Left lung (tissue), 10 donors: ENCODE results near the gene HECTD3. TPM values are rescaled to one million over a fixed set of nuclear protein-coding genes. Genes with fewer than 3 reads are reported as not detected.

Experiments
- ATAC-seq: fragments of 200-7000 bp; cut with Tn5 transposase; one replicate; pipeline ENCODE4 v1.9.1; 2020; ENCODE audit warnings: moderate library complexity
- DNase-seq, 4 donors: peaks; one replicate each; pipeline ENCODE4 v3.0.0-alpha.2; 2013 to 2020
- H3K27ac ChIP-seq, 2 donors: fragments of 200-600 bp; sonication (generic) in 1 of 2; one replicate each; pipeline versions ENCODE4 v1.5.0 to v1.8.0; 2020 to 2021
- H3K27me3 ChIP-seq, 2 donors: fragments of 200-600 bp; sonication (generic) in 1 of 2; one replicate each; pipeline versions ENCODE4 v1.5.0 to v1.8.0; 2020 to 2021
- H3K36me3 ChIP-seq, 2 donors: fragments of 200-600 bp; sonication (generic) in 1 of 2; one replicate each; pipeline versions ENCODE4 v1.5.0 to v1.8.0; 2020 to 2021
- H3K4me1 ChIP-seq, 2 donors: fragments of 200-600 bp; one replicate each; pipeline ENCODE4 v1.8.0; 2021
- H3K4me3 ChIP-seq, 2 donors: fragments of 200-600 bp; sonication (generic) in 1 of 2; one replicate each; pipeline versions ENCODE4 v1.5.0 to v1.8.0; 2020 to 2021; ENCODE audit warnings: mild to moderate bottlenecking in 1 of 2
- H3K9me3 ChIP-seq, 2 donors: fragments of 200-600 bp; sonication (generic) in 1 of 2; one replicate each; pipeline versions ENCODE4 v1.5.0 to v1.8.0; 2020 to 2021
- intact Hi-C, 2 donors: fragments of 100-400 bp; cut with DNase I; formaldehyde crosslinking; loops; one replicate each; pipeline versions ENCODE4 v1.11.2 to v1.14.2; 2022
- polyA plus RNA-seq, 6 donors: library from polyadenylated mRNA; unstranded; fragments of 120-200 nt; gene quantifications; one replicate each; pipeline ENCODE4 v1.2.1, GENCODE V29; 2013; ENCODE audit not compliant: insufficient read length in 6 of 6
- total RNA-seq, 2 donors: library from RNA; stranded (reverse); fragmentation: NEBNext Ultra II Directional; extraction: Animal tissue kit (Norgen Biotek cat#: 25700); gene quantifications; one replicate each; pipeline ENCODE4 v1.2.1, GENCODE V29; 2021
- TF ChIP-seq, protein P1 (sequence below), 2 donors: fragments of 200-600 bp; sonication (generic) in 1 of 2; IDR thresholded peaks; one replicate each; pipeline versions ENCODE4 v1.5.0 to v1.8.0; 2021; ENCODE audit warnings: antibody characterized with exemption in 2 of 2
- donor health status: DM: no; HTN: yes; CAD: no.
- donor health status: DM: no; HTN: no; CAD: no.

The HECTD3 gene
- total and polyA plus RNA-seq, 8 donors = 30.4 to 44.6 (median 33.6) TPM

DNA sequence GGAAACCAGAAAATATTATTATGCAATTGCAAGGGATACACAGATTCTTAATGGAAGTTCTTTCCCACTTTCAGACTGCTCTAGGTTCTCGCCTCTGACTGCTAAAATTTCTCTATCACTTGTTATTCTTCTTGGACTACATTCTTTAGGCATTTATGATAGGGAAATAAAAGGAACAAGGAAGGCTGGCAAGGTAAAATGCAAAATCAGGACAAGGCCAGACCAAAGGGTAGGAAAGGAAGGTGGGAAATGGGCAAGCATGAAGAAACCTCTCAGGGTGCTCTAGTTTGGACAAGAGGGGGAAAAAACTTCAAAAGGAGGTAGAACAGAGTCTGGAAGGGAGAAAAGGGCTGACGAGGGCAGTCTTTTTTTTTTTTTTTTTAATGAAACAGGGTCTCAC lies 27.1 kb upstream of the HECTD3 start:
- no peak overlapping the region for H3K27ac ChIP-seq
- TF ChIP-seq, protein P1, sequence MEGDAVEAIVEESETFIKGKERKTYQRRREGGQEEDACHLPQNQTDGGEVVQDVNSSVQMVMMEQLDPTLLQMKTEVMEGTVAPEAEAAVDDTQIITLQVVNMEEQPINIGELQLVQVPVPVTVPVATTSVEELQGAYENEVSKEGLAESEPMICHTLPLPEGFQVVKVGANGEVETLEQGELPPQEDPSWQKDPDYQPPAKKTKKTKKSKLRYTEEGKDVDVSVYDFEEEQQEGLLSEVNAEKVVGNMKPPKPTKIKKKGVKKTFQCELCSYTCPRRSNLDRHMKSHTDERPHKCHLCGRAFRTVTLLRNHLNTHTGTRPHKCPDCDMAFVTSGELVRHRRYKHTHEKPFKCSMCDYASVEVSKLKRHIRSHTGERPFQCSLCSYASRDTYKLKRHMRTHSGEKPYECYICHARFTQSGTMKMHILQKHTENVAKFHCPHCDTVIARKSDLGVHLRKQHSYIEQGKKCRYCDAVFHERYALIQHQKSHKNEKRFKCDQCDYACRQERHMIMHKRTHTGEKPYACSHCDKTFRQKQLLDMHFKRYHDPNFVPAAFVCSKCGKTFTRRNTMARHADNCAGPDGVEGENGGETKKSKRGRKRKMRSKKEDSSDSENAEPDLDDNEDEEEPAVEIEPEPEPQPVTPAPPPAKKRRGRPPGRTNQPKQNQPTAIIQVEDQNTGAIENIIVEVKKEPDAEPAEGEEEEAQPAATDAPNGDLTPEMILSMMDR (IDR thresholded peaks at IDR 0.05) = no peak
- no peaks in the 10 kb centered on the region for H3K9me3 ChIP-seq
- ATAC-seq = no peak
- intact Hi-C loops = no loop called here
- H3K27me3 ChIP-seq = no peaks in the 10 kb centered on the region
- H3K4me1 ChIP-seq = no peaks in the 10 kb centered on the region
- no peaks in the 10 kb centered on the region for H3K36me3 ChIP-seq
- DNase-seq = no peak
- no peak overlapping the region for H3K4me3 ChIP-seq

DNA sequence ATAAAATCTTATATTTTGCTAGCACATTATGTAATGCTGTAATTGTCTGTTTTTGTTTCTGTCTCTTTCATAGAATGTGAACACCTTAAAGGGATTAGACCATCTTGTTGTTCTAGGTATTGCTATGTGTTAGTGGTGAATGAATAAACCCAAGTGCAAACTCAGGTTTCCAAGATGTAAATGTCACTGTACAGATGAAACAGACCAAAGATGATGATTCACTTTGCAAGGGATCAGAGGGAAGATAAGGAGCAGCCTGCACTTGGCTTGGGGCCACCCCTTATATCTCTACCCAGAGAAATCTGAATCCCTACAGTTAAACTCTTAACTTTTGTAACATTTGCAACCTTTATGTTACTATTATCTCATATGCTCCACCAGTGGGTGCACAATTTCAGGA lies 26.3 kb upstream of the HECTD3 start:
- Histone ChIP-seq H3K27me3 (no peaks in the 10 kb centered on the region), H3K36me3 (no peaks in the 10 kb centered on the region), H3K4me1 (no peaks in the 10 kb centered on the region), H3K4me3 (no peak overlapping the region), H3K27ac (no peak overlapping the region), H3K9me3 (no peaks in the 10 kb centered on the region)
- TF ChIP-seq, protein P1 (IDR thresholded peaks at IDR 0.05) = no peak
- ATAC-seq (no peak), DNase-seq (no peak)
- intact Hi-C loops = no loop called here

DNA sequence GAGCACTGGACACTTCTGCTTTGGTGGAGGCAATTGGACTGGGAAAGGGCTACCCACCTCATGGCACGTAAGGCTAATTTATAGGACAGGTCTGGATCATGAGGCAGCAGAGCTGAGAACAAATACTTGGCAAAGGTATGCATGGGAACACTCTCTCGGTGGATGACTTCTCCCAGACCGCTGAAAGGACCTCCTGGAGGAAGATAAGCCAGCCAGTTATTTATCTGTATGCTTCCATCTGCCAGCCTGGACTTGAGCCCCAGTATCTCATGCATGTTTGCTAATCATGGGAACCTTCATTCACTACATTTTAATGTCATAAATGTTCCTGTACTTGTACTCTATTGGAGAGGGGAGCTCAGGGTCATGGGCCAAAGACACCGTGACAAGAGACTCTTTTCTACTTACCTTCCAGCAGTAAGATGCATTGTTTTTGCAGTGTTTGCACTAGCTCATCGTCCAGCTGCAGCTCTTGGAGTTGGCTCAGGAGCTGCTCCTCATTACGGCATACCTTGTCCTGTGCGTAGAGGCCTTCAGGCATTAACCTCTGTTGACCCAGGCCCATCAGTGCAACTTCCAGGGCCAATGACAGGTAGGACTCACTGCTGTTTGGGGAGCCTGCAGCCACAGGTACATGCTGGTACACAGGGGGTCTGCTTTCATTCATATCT lies 24.6 kb upstream of the HECTD3 start:
- Histone ChIP-seq H3K4me1 (no peaks in the 10 kb centered on the region), H3K9me3 (no peaks in the 10 kb centered on the region), H3K4me3 (no peak overlapping the region), H3K27me3 (no peaks in the 10 kb centered on the region), H3K36me3 (no peaks in the 10 kb centered on the region), H3K27ac (no peak overlapping the region)
- TF ChIP-seq, protein P1 (IDR thresholded peaks at IDR 0.05) = no peak
- no peak for DNase-seq
- intact Hi-C loops = no loop called here
- ATAC-seq = no peak

DNA sequence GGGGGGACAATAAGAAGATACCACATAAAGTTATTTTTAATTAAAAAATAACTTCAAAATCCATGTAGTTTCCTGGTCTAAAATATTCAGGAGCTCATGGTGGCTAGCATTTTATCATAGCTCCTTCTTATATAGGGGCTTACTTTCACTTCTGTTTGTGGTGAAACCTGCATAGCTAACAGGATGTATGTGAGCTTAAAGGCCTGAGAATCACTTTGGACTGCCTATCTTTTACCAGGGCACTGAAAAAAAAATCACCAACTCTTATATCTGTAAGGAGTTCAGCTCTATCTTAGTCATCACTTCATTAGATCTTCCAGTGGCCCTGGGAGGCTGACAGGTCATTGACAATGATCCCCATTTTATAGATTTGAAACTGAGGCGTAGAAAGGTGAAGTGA lies 22.2 kb upstream of the HECTD3 start:
- TF ChIP-seq, protein P1 (IDR thresholded peaks at IDR 0.05) = no peak
- ATAC-seq = no peak

DNA sequence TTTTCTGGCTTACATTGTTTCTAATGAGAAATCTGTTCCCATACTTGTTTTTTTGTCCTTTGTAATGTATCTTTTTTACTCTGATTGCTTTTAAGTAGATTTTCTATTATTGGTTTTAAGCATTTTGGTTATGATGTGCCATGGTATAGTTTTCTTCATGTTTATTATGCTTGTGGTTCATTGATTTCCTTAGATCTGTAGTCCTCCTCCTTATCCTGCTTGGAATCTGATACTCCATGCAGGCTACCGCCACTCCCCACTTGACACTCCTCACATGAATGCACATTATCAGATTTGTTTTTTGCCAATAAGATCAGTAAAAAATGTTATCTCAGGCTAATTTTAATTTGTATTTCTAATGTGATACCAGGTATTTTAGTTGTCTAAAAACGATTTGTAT lies 21.7 kb upstream of the HECTD3 start:
- Histone ChIP-seq H3K4me1 (no peaks in the 10 kb centered on the region), H3K4me3 (no peak overlapping the region), H3K36me3 (no peaks in the 10 kb centered on the region), H3K27ac (no peak overlapping the region), H3K9me3 (no peaks in the 10 kb centered on the region), H3K27me3 (no peaks in the 10 kb centered on the region)
- ATAC-seq = no peak
- TF ChIP-seq, protein P1 (IDR thresholded peaks at IDR 0.05) = no peak
- no peak for DNase-seq
- intact Hi-C loops = no loop called here

More for the DNA sequence above, 22.2 kb upstream of the HECTD3 start:
- H3K27ac ChIP-seq = no peak overlapping the region
- H3K36me3 ChIP-seq = no peaks in the 10 kb centered on the region
- no peaks in the 10 kb centered on the region for H3K27me3 ChIP-seq
- H3K9me3 ChIP-seq = no peaks in the 10 kb centered on the region
- H3K4me3 ChIP-seq = no peak overlapping the region
- no peaks in the 10 kb centered on the region for H3K4me1 ChIP-seq
- no peak for DNase-seq
- intact Hi-C loops = no loop called here
